Body of pancreas (tissue), 4 donors: ENCODE measurements around the gene FBXO34. TPM values are rescaled to one million over a fixed set of nuclear protein-coding genes. Genes with fewer than 3 reads are reported as not detected.

Experiments
- ATAC-seq: fragments of 150-250 bp; one replicate; pipeline ENCODE4 v1.9.1; 2016
- DNase-seq, 4 donors: peaks; one replicate each; pipeline ENCODE4 v3.0.0-alpha.2; 2019
- H3K27ac ChIP-seq, 4 donors: fragments of 200-600 bp; sonication (generic); 1 replicate in 3 of 4; 2 replicates in 1 of 4; pipeline versions ENCODE4 v1.5.1 to v1.6.1; 2016 to 2019; ENCODE audit warnings: mild to moderate bottlenecking in 1 of 4, mixed read lengths in 1 of 4, moderate library complexity in 1 of 4
- H3K27me3 ChIP-seq, 2 donors: fragments of 200-600 bp; sonication (generic); one replicate each; pipeline ENCODE4 v1.6.0; 2016; ENCODE audit warnings: mild to moderate bottlenecking in 1 of 2
- H3K36me3 ChIP-seq, 2 donors: fragments of 200-600 bp; sonication (generic); replicated peaks in 1 of 2; 2 replicates each; pipeline ENCODE4 v1.5.1; 2016; ENCODE audit warnings: low read depth in 2 of 2; ENCODE audit not compliant: insufficient read depth in 1 of 2
- H3K4me1 ChIP-seq: fragments of 200-600 bp; sonication (generic); one replicate; pipeline ENCODE4 v1.6.0; 2016
- H3K4me3 ChIP-seq, 2 donors: fragments of 200-600 bp; sonication (generic); 1 replicate in 1 of 2; 2 replicates in 1 of 2; pipeline ENCODE4 v1.5.1; 2016 to 2019
- H3K9me3 ChIP-seq, 3 donors: fragments of 200-600 bp; sonication (generic); 1 replicate in 2 of 3; 2 replicates in 1 of 3; pipeline ENCODE4 v1.5.1; 2016
- CTCF ChIP-seq, 7 experiments: fragments of 450-650 bp in 4 of 7; fragments of 200-600 bp in 3 of 7; sonication (generic) in 3 of 7; IDR thresholded peaks; one replicate each; pipeline ENCODE4 v1.5.1; 2016 to 2019; ENCODE audit warnings: antibody characterized with exemption in 7 of 7
- POLR2A ChIP-seq, 3 donors: fragments of 450-650 bp; IDR thresholded peaks; one replicate each; pipeline ENCODE4 v1.6.1; 2016; ENCODE audit warnings: antibody characterized with exemption in 3 of 3, mild to moderate bottlenecking in 2 of 3
- WGBS, 2 donors: methylation state at CpG; one replicate each; pipeline ENCODE4 v1.1.5; 2017; 5-methylcytosine and 5-hydroxymethylcytosine counted together
- intact Hi-C: fragments of 100-400 bp; cut with DNase I; formaldehyde crosslinking; loops from one replicate; pipeline ENCODE4 v1.15.1; 2023
- total RNA-seq, 2 donors: library from RNA; depleted of rRNA; stranded (reverse); fragments of >200 nt; gene quantifications; one replicate each; pipeline ENCODE4 v1.1.0, GENCODE V29; 2016

The FBXO34 gene
- total RNA-seq, 2 donors from 2014 or later: 14.2 to 17.4 TPM

DNA sequence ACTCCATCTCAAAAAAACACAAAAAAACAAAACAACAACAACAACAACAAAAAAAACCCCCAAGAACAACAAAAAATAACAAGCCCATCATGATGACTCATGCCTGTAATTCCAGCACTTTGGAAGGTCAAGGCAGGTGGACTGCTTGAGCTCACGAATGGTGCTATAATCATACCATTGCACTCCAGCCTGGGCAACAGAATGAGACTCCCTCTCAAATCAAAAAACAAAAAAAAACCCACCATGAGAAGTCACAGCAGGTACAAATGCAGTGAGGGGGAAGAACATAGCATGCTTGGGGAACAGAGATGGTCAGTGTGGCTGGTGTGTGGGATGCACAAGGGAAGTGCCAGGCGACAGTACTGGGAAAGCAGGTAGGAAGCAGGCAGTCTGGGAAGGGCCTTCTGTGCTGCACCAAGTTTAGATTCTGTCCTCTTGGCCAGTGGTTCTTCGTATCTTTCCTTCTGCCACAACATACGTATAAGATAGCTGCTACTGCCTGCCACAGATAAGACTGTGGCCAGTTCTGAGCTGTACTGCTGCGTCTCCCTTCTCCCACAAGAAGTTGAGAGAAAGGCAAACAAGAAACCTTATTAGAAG lies 112.4 kb downstream of the FBXO34 start:
- intact Hi-C loops: no loop called here
- peaks cover 0 to 14% of the 10 kb centered on the region in 2 donors for H3K36me3 ChIP-seq
- H3K9me3 ChIP-seq: no peaks in the 10 kb centered on the region
- 66 to 69% methylated on average over 5 of the region's 5 CpGs for WGBS, 2 donors
- TF ChIP-seq POLR2A (IDR thresholded peaks at IDR 0.05): no peak
- TF ChIP-seq CTCF (IDR thresholded peaks at IDR 0.05): no peak
- no peak overlapping the region for H3K27ac ChIP-seq
- DNase-seq (no peak), ATAC-seq (no peak)
- no peaks in the 10 kb centered on the region for H3K4me1 ChIP-seq
- no peak overlapping the region for H3K4me3 ChIP-seq
- no peaks in the 10 kb centered on the region for H3K27me3 ChIP-seq

DNA sequence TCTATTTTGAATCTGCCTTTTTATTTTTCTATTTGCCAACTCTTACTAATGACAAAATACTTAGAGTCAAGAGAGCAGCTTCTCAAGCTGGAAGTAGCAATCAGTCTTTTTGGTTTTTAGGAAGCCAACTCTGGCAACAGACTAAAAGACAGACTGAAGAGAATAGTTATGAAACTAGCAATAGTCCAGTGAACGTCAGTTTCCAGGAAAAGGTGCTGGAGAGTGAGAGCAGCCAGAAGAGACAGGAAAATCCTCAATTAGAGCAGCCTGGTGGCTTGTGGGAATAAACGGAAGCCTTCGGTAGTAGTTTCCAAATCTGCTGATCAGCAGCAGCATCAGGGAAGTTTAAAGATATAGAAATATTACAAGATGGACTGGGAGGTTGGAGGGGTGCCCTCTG lies 113.3 kb downstream of the FBXO34 start:
- Histone ChIP-seq H3K4me1 (no peaks in the 10 kb centered on the region), H3K27ac (no peak overlapping the region), H3K27me3 (no peaks in the 10 kb centered on the region), H3K36me3 (peaks cover 0 to 13% of the 10 kb centered on the region in 2 donors), H3K9me3 (no peaks in the 10 kb centered on the region), H3K4me3 (no peak overlapping the region)
- 88 to 91% methylated on average over 3 of the region's 3 CpGs for WGBS, 2 donors
- TF ChIP-seq CTCF (IDR thresholded peaks at IDR 0.05): no peak
- no peak for TF ChIP-seq POLR2A (IDR thresholded peaks at IDR 0.05)
- intact Hi-C loops: no loop called here
- DNase-seq: no peak
- ATAC-seq: no peak

GRCh38 chr14:55386037-55386808 lies 115.0 kb downstream of the FBXO34 start:
- intact Hi-C loops: no loop called here
- WGBS, 2 donors: 80 to 85% methylated on average over 6 of the region's 6 CpGs
- H3K36me3 ChIP-seq: peaks cover 0 to 10% of the 10 kb centered on the region in 2 donors
- H3K27me3 ChIP-seq: no peaks in the 10 kb centered on the region
- no peak for ATAC-seq
- H3K4me1 ChIP-seq: no peaks in the 10 kb centered on the region
- no peak for DNase-seq
- TF ChIP-seq CTCF (IDR thresholded peaks at IDR 0.05): no peak
- no peak for TF ChIP-seq POLR2A (IDR thresholded peaks at IDR 0.05)
- H3K9me3 ChIP-seq: no peaks in the 10 kb centered on the region
- H3K4me3 ChIP-seq: no peak overlapping the region
- H3K27ac ChIP-seq: no peak overlapping the region

GRCh38 chr14:55387121-55387520 lies 115.9 kb downstream of the FBXO34 start:
- no peak overlapping the region for H3K4me3 ChIP-seq
- no peak for DNase-seq
- intact Hi-C loops: no loop called here
- H3K9me3 ChIP-seq: no peaks in the 10 kb centered on the region
- H3K27me3 ChIP-seq: no peaks in the 10 kb centered on the region
- TF ChIP-seq POLR2A (IDR thresholded peaks at IDR 0.05) (no peak), CTCF (IDR thresholded peaks at IDR 0.05) (no peak)
- no peak for ATAC-seq
- H3K4me1 ChIP-seq: no peaks in the 10 kb centered on the region
- peaks cover 0 to 5% of the 10 kb centered on the region in 2 donors for H3K36me3 ChIP-seq
- H3K27ac ChIP-seq: no peak overlapping the region
- WGBS, 2 donors: 94 to 95% methylated on average over 4 of the region's 4 CpGs

DNA sequence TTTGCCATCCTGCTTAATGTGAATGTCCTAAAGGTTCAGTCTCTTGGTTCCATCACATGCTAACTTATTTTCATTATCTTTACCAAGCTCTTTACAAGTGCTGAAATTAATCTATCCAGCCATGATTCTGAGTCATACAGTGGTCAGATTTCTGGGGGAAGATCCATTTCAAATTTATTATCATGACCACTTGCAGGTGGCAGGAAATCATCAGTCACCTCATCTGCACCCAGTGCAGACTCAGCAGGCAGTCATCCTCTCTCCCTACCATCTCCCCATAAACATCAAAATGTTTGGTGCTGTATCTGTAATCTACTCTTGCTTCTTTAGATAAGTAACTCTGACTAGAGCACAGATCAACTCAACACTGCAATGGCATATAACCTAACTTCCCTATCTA lies 116.9 kb downstream of the FBXO34 start:
- Histone ChIP-seq H3K4me1 (no peaks in the 10 kb centered on the region), H3K4me3 (no peak overlapping the region), H3K27me3 (no peaks in the 10 kb centered on the region), H3K27ac (no peak overlapping the region), H3K9me3 (no peaks in the 10 kb centered on the region), H3K36me3 (peaks cover 0 to 5% of the 10 kb centered on the region in 2 donors)
- TF ChIP-seq POLR2A (IDR thresholded peaks at IDR 0.05) (no peak), CTCF (IDR thresholded peaks at IDR 0.05) (no peak)
- no peak for DNase-seq
- intact Hi-C loops: no loop called here
- no peak for ATAC-seq
